Islet precursor cell (in vitro differentiated cells): Measurements from ENCODE around the gene SPINT1.

Source experiments
- DNase-seq: peaks from one replicate; pipeline ENCODE4 v3.0.0-alpha.2; 2018

The SPINT1 gene

GRCh38 chr15:40843885-40844695, at the start of gene SPINT1:
Gene SPINT1, plus strand, starts transcription at chr15:40844048. Its CDS starts 507 bp downstream, at chr15:40844555.
- peak; percentile 70 for DNase-seq

GRCh38 chr15:40796041-40796440, 47.8 kb upstream of the SPINT1 start:
- no peak for DNase-seq

DNA sequence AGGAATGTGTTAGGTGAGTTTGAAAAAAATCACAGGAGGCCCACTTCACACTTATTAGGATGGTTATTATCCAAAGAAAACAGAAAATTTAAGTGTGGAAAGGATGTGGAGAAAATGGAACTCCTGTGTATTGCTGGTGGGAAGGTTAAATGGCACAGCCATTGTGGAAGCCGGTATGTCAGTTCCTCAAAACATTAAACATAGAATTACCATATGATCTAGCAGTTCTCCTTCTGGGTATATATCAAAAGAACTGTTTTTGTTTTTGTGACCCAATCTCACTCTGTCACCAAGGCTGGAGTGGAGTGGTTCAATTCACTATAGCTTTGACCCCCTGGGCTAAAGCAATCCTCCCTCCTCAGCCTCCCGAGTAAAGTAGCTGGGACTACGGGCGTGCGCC, 47.3 kb upstream of the SPINT1 start:
- no peak for DNase-seq

DNA sequence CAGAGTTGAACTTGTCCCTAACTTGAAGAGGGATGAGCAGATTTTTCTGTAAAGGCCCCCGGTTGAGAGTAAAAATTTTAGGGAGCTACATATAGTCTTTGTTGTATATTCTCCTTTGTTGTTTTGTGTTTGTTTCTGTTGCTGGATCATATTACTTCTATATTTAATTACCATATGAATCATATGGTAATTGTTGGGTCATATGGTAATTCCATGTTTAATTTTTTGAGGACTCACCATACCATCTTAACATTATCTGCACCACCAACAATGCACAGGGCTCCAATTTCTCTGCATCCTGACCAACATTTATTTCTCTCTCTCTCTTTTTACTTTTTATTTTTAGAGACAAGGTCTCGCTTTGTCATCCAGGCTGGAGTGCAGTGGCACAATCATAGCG, 44.3 kb upstream of the SPINT1 start:
- DNase-seq, result no peak

GRCh38 chr15:40803076-40803475, 40.8 kb upstream of the SPINT1 start:
- no peak for DNase-seq

GRCh38 chr15:40803688-40804087, 40.2 kb upstream of the SPINT1 start:
- DNase-seq, result no peak

- DNase-seq, result no peak
Observed at GRCh38 chr15:40806672-40807027, 37.2 kb upstream of the SPINT1 start.

DNA sequence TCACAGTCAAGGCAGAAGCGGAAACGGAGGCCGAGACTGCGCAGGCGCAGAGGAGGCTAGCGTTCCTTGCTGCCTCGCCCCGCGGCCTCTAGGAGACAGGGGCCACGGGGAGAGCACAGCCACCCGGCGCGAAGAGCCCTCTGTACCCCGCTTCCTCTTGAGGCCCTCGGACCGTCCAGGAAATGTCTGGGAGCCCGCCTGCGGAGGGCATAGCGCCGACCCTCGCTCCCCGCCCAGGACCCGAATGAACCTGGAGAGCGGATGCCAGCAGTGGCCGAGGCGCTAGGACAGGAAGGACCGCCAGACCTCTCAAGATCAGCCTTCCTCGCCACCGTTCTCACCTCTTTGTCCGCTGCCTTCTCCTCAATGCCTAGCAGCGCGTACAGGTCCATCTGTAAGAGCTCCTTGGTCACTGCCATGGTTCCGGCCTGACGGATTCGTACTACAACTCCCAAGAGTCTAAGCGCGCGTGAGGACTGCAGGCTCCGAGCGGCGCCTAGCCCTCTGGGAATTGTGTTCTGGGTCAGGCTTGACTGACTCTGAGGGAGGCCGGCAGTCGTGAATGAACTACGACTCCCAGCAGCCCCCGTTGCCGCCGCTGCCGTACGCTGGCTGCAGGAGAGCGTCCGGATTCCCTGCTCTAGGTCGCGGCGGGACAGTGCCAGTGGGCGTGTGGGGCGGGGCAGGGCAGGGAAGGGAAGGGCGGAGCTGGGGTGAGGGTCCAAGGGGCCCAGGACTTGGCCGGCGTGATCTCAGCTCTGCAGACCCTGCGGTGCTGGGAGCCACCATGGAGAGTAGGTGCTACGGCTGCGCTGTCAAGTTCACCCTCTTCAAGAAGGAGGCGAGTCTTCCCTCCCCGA, 36.6 kb upstream of the SPINT1 start, which contains the start of the genes DNAJC17 and ZFYVE19:
Gene DNAJC17, minus strand, starts transcription at position 446 of the 860 bp plus-strand sequence. Its CDS starts 27 bp downstream, at position 419.
Gene ZFYVE19, plus strand, starts transcription at position 62 of the 860 bp plus-strand sequence. Its CDS starts 501 bp downstream, at position 563.
- DNase-seq, result peak; percentile 99

- no peak for DNase-seq
Observed at GRCh38 chr15:40807888-40808461, 35.9 kb upstream of the SPINT1 start.

- no peak for DNase-seq
Observed at GRCh38 chr15:40808861-40809450, 34.9 kb upstream of the SPINT1 start.

- DNase-seq, result no peak
Observed at GRCh38 chr15:40812721-40813425, 31.0 kb upstream of the SPINT1 start.

GRCh38 chr15:40815042-40815698, 28.7 kb upstream of the SPINT1 start:
- no peak for DNase-seq

- DNase-seq, result no peak
Observed at GRCh38 chr15:40819048-40819447, 24.8 kb upstream of the SPINT1 start.

GRCh38 chr15:40821195-40821594, 22.7 kb upstream of the SPINT1 start:
- no peak for DNase-seq

- DNase-seq, result no peak
Observed at GRCh38 chr15:40823572-40824343, 20.1 kb upstream of the SPINT1 start.

GRCh38 chr15:40825661-40826422, 18.0 kb upstream of the SPINT1 start:
- peak; percentile 80 for DNase-seq

- DNase-seq, result no peak
Observed at GRCh38 chr15:40826423-40827075, 17.3 kb upstream of the SPINT1 start.

GRCh38 chr15:40828447-40829036, 15.3 kb upstream of the SPINT1 start, which contains the start of gene PPP1R14D:
Gene PPP1R14D, minus strand, starts transcription at chr15:40828708. Its CDS starts 67 bp downstream, at chr15:40828641.
- DNase-seq, result no peak

DNA sequence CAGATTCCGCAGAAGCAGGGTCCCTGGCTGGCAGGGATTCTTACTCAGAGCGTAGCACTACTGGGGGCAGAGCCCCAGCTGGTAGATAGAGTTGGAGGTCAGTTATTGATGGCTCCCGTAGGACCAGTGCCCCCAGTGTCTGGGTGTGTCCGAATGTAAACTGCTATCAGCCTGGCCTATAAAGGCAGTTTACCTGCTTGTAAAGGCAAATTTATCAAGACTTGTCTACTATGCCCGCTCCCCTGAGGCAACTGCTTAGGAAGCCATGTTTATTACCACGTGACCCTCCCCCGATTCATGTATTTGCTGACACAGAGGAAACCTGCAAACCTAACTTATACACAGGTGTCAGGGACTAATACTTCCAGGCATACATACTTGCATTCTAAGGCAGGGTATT, 14.7 kb upstream of the SPINT1 start:
- DNase-seq, result no peak
